ENCODE results near the gene CLDN20.
"Not testable (repeated sequence)": the region's sequence is repeated elsewhere in the genome, so short reads cannot be mapped to it uniquely, and the experiment has no call there.

CLDN20 gene

DNA sequence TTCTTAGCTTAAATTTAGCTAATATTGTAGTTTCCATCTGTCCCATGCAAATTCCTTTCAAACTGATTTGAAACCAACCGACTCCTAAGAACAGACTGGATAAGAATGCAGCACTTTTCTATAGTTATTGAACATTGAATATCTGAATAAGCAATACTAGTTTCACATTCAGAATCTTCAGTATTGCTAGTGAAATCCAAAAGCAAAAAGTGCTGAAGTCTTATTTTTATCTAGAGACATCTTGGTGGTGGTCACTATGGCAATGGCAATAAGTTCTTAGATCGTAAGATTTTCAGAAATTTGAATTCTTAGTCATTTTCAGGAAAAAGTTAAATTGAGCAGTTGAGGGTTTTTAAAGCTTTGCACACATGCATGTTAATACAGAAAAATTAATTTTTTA lies 47.8 kb downstream of the CLDN20 start:
- no peak for DNase-seq (ENCODE audit: low read depth)

DNA sequence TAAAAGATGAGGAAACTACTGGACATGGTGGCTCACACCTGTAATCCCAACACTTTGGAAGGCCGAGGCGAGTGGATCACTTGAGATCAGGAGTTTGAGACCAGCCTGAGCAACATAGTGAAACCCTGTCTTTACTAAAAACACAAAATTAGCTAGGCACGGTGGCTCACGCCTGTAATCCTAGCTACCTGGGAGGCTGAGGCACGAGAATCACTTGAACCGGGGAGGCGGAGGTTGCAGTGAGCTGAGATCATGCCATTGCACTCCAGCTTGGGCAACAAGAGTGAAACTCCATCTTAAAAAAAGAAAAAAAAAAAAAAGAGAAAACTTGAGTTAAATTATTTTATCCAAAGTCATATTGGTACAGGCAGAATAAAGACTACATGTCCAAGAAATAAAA lies 49.1 kb downstream of the CLDN20 start:
- DNase-seq (ENCODE audit: low read depth) = not testable (repeated sequence)

DNA sequence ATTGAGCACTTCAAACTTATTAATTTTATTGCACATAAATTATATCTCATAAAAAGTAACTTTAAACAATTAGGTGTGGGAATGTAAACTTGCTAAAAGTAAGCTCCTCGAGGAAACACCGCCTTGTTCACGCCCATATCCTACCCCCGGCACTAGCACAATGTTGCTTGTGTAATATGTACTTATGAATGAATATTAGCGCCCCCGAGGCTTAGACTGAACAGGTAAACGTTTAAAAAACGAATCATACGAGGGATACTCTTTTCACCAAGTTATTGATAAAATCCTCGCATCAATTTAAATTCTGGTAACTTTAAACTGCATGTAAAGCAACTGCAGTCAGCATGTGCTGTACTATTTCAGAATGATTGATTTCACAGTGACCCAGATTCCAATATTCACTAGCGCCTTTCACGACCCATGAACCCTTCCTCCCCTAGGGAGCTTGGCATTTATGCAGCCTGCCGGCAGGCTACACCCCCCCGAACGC lies 49.8 kb downstream of the CLDN20 start:
- DNase-seq (ENCODE audit: low read depth) = no peak

DNA sequence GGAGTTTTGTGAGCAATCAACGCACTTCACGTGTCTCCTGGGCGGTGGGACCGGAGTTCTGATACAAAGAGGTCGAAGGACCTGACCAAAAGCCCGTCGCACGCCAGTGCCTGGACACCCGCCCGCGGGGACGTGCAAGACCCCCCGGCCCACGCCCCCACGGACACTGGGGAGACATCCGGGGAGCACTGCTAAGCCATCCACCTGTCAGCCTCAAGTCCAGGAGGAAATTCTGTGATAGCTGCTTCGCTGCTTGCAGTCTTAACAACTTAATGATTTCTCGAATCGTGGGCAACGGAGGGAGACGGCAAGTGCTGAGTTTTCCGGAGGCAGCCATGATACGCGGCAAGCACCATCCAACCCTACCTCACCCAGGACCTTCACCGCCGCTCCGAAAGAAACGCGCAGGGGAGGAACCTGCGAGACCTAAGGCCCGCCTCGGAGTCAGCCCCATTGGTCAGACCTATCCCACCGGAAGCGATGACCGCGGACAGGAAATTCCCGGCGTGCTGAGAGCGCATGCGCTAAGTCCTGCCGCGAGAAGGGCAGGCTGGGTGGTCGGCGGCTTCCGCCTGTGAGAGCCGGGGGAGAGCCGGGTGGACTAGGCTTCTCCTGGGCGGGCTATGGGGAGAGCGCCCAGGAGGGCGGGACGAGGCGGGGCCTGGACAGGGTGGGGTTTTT lies 50.4 kb downstream of the CLDN20 start, which contains the start of gene TFB1M:
TSS of gene TFB1M (minus strand) at position 393 of the 681 bp plus-strand sequence. CDS start at position 337, 56 bp downstream.
- peak; percentile 95 for DNase-seq (ENCODE audit: low read depth)

DNA sequence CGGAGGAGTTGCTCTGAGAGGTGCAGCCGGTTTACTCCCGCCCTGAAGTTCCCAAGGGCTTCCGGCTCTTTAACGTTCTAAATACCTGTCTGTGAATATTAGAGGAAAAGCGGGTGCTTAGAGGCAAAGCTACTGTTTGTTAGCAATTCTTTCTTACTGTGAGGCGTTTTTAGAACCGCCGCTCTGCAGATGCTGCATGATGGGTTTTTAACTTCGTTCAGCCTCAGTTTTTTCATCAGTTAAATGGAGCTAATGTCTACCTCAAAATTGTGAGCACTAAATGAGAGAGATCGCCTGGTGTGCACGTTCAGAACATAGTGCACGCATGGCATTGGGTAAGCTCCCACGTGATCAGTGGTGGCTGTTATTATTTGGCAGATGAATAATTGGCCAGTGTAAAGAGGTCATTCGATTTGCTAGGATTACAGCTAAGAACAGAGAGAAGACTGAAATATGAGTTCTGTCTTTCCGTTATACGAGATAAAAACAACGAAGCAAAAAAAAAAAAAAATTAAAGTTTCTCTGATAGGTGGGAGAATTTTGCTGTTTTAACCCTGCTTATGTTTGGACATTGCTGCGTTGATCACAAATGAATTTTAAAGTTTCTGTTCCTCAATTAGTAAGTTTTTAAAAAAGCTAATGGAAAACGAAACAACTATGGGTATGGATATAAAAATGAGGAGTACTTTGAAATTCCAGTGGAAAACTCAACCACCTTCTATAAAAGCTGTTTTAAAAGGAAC lies 51.1 kb downstream of the CLDN20 start:
- no peak for DNase-seq (ENCODE audit: low read depth)

DNA sequence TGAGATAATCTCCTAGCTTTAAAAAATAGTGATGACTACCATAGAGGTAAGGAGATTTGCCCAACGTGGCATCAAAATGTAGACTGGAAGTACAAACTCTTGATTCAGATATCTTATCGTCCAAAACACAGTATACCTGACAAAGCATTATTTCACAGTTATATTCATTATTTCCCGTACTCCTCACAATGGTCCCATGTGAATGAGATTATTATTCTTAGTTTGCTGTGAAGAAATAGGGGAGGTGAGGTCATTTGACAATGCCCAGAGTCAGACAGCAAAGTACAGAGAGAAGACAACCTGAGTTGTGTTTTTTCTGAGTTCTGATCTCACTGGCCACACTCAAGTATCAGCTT lies 51.7 kb downstream of the CLDN20 start:
- DNase-seq (ENCODE audit: low read depth) = no peak

DNA sequence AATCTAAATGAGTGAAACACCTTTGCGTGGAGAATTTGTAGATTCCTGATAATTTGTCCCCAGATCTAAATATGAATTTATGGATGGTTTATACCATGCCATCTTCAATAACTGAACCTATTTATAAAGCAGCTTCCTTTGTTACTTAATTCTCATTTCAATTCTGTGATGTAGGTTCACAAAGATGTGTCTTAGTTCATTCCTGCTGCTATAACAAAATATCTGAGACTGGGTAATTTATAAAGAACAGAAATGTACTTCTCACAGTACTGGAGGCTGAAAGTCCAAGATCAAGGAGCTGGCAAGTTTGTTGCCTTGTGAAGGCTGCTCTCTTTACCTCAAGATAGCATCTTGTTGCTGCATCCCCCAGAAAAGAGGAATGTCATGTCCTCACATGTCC lies 52.6 kb downstream of the CLDN20 start:
- no peak for DNase-seq (ENCODE audit: low read depth)

DNA sequence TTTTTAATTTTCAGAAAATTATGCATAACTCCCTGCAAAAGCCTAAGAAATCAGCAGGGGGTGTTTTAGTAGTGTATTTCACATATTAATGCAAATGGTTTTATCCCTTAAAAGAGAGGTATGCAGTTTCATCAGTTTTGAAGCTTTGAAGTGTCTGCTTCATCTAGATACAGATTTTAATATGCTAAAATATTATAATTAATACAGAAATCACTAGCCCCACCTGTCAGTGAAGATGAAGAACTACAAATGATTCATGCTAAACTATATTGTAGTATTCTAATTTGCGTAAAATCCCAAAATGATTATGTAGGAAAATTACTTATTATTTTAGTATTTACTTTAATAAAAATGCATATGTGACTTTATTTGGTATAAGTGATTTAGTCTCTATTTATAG lies 53.4 kb downstream of the CLDN20 start:
- no peak for DNase-seq (ENCODE audit: low read depth)

DNA sequence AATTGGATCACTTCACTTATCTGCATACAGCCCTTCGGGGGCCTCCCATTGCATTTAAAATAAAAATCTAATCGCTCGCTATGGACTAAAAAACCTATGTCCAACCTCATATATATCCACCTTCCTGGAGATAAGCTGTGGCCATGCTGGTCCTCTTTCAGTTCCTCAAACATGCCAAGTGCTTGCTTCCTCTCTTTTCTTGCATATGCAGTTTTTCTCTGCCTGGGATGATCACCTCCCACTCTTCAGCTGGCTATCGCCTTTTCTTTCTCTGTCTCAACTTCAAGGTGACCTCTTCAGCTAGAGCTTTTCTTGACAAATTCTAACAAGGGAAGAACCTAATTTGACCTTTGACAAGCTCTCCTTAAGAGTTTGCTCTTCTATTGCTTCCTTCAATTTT lies 56.1 kb downstream of the CLDN20 start:
- no peak for DNase-seq (ENCODE audit: low read depth)

DNA sequence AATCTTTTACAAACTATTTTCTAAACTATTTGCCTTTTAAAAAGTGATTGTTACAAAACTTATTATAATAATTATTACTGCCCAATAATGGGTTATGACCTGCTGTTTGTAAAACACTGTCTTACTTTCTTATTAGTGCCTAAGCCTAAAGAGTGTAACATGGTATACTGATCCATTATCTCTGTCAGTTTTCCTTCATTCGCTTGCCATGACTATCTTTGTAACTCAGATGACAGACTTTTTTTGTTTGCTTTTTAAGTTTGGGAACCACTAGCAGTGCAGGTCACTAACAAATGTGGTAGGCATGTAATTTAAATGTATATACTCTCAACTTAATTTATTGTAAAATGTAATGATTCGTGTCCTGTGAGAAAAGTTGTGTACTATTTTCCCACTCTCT lies 60.4 kb downstream of the CLDN20 start:
- no peak for DNase-seq (ENCODE audit: low read depth)

DNA sequence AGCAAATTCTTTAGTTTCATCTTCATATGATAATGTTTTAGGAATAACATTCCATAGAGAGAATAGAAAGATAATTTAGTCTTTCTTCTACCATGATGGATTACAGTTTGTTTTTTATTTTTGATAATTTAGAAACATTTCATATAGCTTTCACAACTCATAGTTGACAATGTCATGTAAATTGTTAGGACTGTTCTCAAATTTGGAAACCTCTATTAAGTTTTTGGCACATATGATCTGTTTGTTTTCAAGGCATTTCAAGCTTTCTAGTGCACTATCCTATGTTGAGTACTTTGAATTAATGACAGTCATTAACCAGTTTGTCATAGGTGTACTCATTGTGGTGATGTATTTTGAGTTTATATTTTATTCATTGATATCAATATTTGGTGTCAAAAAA lies 61.2 kb downstream of the CLDN20 start:
- no peak for DNase-seq (ENCODE audit: low read depth)

DNA sequence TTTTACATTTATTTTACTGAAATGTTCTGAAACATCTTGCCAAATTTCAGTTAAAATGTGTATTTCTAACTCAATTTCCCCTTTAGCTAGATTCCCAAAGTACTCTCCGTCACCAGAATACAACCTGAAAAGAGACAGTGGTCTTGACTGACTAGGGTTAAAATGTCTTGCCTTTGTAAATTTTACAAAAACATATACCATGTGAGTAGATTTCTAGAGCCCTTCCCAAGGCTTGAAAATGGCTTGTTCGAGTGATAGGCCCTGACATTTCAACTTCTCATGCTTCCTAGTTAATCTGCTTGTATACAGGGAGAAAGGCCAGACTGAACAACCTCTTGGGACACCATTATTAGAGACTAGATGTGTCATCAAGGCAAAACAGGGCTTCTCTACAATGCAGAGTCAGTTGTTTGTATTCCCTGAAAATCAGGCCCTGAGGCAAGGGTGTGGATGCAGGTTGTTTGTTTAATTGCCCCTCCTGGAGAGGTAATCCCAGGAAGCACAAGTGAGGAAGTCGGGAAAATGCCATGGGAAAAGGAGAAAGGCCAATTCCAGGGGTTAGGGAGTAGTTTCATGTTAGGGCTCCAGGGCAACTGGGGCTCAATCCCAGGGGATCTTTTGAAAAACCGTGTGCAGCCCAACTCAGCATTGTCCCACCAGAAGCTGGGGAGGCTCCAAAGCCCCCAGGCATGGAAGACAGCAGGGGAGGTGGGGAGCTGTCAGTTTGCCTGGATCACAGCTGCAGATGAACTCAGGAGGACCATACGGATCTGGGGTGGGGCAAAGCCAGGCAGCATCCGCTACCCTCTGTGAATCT lies 62.1 kb downstream of the CLDN20 start:
- no peak for DNase-seq (ENCODE audit: low read depth)

Data from stimulated activated CD8-positive, alpha-beta memory T cell treated with anti-CD3 and anti-CD28 coated beads, Interleukin-12 subunit alpha, Interleukin-12 subunit beta, amount 100 ng/mL, for 4 hours (primary cell).